GM23338 (cell line): Measurements from ENCODE around the gene NLGN1. TPM values are rescaled to one million over a fixed set of nuclear protein-coding genes. Genes with fewer than 3 reads are reported as not detected.

Experiments
- ATAC-seq: fragments of 200-7000 bp; cut with Tn5 transposase; 3 replicates; pipeline ENCODE4 v1.9.1; 2020
- DNase-seq: peaks from one replicate; pipeline ENCODE4 v3.0.0-alpha.2; 2015; ENCODE audit warnings: low spot score
- H2AFZ ChIP-seq: fragments of 200-600 bp; sonication (generic); 2 replicates; pipeline ENCODE4 v1.8.0; 2016; ENCODE audit warnings: antibody characterized with exemption, mild to moderate bottlenecking, moderate library complexity
- H3F3A ChIP-seq: fragments of 200-600 bp; sonication (generic); replicated peaks from 2 replicates; pipeline ENCODE4 v1.8.0; 2017; ENCODE audit warnings: antibody characterized with exemption, mixed run types, low read depth
- H3K27ac ChIP-seq: fragments of 200-600 bp; sonication (generic); 2 replicates; pipeline ENCODE4 v1.6.1; 2016; ENCODE audit warnings: low read depth
- H3K27me3 ChIP-seq: fragments of 200-600 bp; sonication (generic); 2 replicates; pipeline ENCODE4 v1.8.0; 2016; ENCODE audit warnings: mild to moderate bottlenecking, mixed run types, moderate library complexity; ENCODE audit not compliant: insufficient read depth
- H3K36me3 ChIP-seq: fragments of 200-600 bp; sonication (generic); 2 replicates; pipeline ENCODE4 v1.8.0; 2016; ENCODE audit warnings: mild to moderate bottlenecking; ENCODE audit not compliant: insufficient read depth
- H3K4me1 ChIP-seq: fragments of 200-600 bp; sonication (generic); 2 replicates; pipeline ENCODE4 v1.8.0; 2016; ENCODE audit warnings: mild to moderate bottlenecking, moderate library complexity; ENCODE audit not compliant: insufficient read depth
- H3K4me2 ChIP-seq: fragments of 200-600 bp; sonication (generic); 2 replicates; pipeline ENCODE4 v1.7.1; 2017; ENCODE audit warnings: mixed run types
- H3K4me3 ChIP-seq: fragments of 200-600 bp; sonication (generic); 2 replicates; pipeline ENCODE4 v1.6.1; 2016; ENCODE audit warnings: mixed run types
- H3K79me2 ChIP-seq: fragments of 200-600 bp; sonication (generic); replicated peaks from 2 replicates; pipeline ENCODE4 v1.8.0; 2017; ENCODE audit warnings: mild to moderate bottlenecking; ENCODE audit not compliant: insufficient read depth
- H3K9me2 ChIP-seq: fragments of 200-600 bp; sonication (generic); 2 replicates; pipeline ENCODE4 v1.8.0; 2017; ENCODE audit not compliant: insufficient read depth
- H4K20me1 ChIP-seq: fragments of 200-600 bp; sonication (generic); replicated peaks from 2 replicates; pipeline ENCODE4 v1.8.0; 2017; ENCODE audit warnings: mild to moderate bottlenecking; ENCODE audit not compliant: insufficient read depth
- H3K27ac Mint-ChIP-seq: 2 replicates; pipeline ENCODE4 v1.8.0; 2020; ENCODE audit warnings: inconsistent platforms, mild to moderate bottlenecking, moderate library complexity, mixed read lengths
- H3K27me3 Mint-ChIP-seq: 3 replicates; pipeline ENCODE4 v1.8.0; 2022; ENCODE audit warnings: low read depth, mild to moderate bottlenecking, moderate library complexity, mixed read lengths, inconsistent platforms; ENCODE audit not compliant: insufficient read depth, poor library complexity
- H3K36me3 Mint-ChIP-seq: 3 replicates; pipeline ENCODE4 v1.8.0; 2021; ENCODE audit warnings: low read depth, mild to moderate bottlenecking, inconsistent platforms, moderate library complexity, mixed read lengths
- H3K4me1 Mint-ChIP-seq: 3 replicates; pipeline ENCODE4 v1.8.0; 2020; ENCODE audit warnings: mild to moderate bottlenecking, inconsistent platforms, mixed read lengths
- H3K4me3 Mint-ChIP-seq: 3 replicates; pipeline ENCODE4 v1.8.0; 2021; ENCODE audit warnings: moderate library complexity, mild to moderate bottlenecking, inconsistent platforms, mixed read lengths
- H3K9me3 Mint-ChIP-seq: 3 replicates; pipeline ENCODE4 v1.8.0; 2020; ENCODE audit warnings: moderate library complexity, mild to moderate bottlenecking, inconsistent platforms, mixed read lengths
- CREB1 ChIP-seq: fragments of 250-450 bp; sonication (Bioruptor Pico); IDR thresholded peaks from 2 replicates; pipeline ENCODE4 v1.5.0; 2020; ENCODE audit warnings: low read depth, mild to moderate bottlenecking, moderate library complexity
- CTCF ChIP-seq, 2 experiments: fragments of 200-600 bp in 1 of 2; sonication (generic) in 1 of 2; conservative IDR thresholded peaks; 2 replicates each; pipeline versions ENCODE4 v1.5.1 to v1.6.1; 2016 to 2017; ENCODE audit warnings: antibody characterized with exemption in 2 of 2, low read depth in 2 of 2, mild to moderate bottlenecking in 2 of 2, moderate library complexity in 1 of 2
- EZH2 ChIP-seq: fragments of 200-600 bp; sonication (generic); IDR thresholded peaks from one replicate; pipeline ENCODE4 v1.8.0; 2017; ENCODE audit warnings: antibody characterized with exemption, mild to moderate bottlenecking, low read depth; ENCODE audit not compliant: unreplicated experiment
- EZH2phosphoT487 ChIP-seq: fragments of 200-600 bp; sonication (generic); IDR thresholded peaks from one replicate; pipeline ENCODE4 v1.8.1; 2018; ENCODE audit warnings: antibody characterized with exemption; ENCODE audit not compliant: unreplicated experiment
- JUNB ChIP-seq: IDR thresholded peaks from one replicate; pipeline ENCODE4 v1.6.1; 2016; ENCODE audit warnings: antibody characterized with exemption; ENCODE audit not compliant: unreplicated experiment
- REST ChIP-seq: IDR thresholded peaks from one replicate; pipeline ENCODE4 v1.6.1; 2018; ENCODE audit warnings: antibody characterized with exemption; ENCODE audit not compliant: unreplicated experiment
- ZNF114 ChIP-seq: fragments of 250-450 bp; sonication (Bioruptor Pico); IDR thresholded peaks from 2 replicates; pipeline ENCODE4 v1.5.0; 2020; ENCODE audit warnings: mild to moderate bottlenecking, moderate library complexity
- ZNF331 ChIP-seq: fragments of 250-450 bp; sonication (Bioruptor Pico); IDR thresholded peaks from 2 replicates; pipeline ENCODE4 v1.5.0; 2020; ENCODE audit warnings: low read depth, mild to moderate bottlenecking, moderate library complexity
- polyA plus RNA-seq: library from polyadenylated mRNA; unstranded; fragments of >200 nt; fragmentation: Nextera tagmentation; extraction: Ambion mirVana; gene quantifications from 2 replicates; pipeline ENCODE4 v1.2.1, GENCODE V29; 2016
- total RNA-seq: library from RNA; depleted of rRNA; stranded (reverse); fragments of >200 nt; shearing (Covaris generic); gene quantifications from 2 replicates; pipeline ENCODE4 v1.2.3, GENCODE V29; 2014
- TF ChIP-seq, protein P1 (sequence below): fragments of 250-450 bp; sonication (Bioruptor Pico); IDR thresholded peaks from 2 replicates; pipeline ENCODE4 v1.5.0; 2020; ENCODE audit warnings: mild to moderate bottlenecking, moderate library complexity
- TF ChIP-seq, protein P2 (sequence below): IDR thresholded peaks from 2 replicates; pipeline ENCODE4 v1.6.1; 2016; ENCODE audit warnings: antibody characterized with exemption

NLGN1 gene
- total and polyA plus RNA-seq, 2 experiments from 2014 or later, result 6.5 to 18.6 TPM

DNA sequence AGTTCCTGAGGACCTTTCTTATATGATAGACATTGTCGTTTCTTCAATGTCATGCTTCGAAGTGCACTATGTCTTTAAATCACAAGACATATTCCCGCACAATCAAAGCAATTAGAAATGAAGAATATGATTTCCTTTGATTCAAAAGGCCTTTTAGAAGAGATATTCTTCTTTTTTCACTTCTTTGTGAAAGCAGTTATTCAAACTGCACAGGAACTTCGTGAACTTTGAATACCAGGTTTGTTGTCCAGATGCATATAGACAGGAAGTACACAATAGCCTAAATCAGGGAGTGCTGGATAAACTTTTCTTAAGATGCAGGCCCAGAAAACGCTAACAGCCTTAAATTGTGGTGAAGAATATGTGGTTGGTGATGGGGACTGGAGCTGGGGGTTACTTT, 870.5 kb downstream of the NLGN1 start (continued):
- TF ChIP-seq, protein P1, sequence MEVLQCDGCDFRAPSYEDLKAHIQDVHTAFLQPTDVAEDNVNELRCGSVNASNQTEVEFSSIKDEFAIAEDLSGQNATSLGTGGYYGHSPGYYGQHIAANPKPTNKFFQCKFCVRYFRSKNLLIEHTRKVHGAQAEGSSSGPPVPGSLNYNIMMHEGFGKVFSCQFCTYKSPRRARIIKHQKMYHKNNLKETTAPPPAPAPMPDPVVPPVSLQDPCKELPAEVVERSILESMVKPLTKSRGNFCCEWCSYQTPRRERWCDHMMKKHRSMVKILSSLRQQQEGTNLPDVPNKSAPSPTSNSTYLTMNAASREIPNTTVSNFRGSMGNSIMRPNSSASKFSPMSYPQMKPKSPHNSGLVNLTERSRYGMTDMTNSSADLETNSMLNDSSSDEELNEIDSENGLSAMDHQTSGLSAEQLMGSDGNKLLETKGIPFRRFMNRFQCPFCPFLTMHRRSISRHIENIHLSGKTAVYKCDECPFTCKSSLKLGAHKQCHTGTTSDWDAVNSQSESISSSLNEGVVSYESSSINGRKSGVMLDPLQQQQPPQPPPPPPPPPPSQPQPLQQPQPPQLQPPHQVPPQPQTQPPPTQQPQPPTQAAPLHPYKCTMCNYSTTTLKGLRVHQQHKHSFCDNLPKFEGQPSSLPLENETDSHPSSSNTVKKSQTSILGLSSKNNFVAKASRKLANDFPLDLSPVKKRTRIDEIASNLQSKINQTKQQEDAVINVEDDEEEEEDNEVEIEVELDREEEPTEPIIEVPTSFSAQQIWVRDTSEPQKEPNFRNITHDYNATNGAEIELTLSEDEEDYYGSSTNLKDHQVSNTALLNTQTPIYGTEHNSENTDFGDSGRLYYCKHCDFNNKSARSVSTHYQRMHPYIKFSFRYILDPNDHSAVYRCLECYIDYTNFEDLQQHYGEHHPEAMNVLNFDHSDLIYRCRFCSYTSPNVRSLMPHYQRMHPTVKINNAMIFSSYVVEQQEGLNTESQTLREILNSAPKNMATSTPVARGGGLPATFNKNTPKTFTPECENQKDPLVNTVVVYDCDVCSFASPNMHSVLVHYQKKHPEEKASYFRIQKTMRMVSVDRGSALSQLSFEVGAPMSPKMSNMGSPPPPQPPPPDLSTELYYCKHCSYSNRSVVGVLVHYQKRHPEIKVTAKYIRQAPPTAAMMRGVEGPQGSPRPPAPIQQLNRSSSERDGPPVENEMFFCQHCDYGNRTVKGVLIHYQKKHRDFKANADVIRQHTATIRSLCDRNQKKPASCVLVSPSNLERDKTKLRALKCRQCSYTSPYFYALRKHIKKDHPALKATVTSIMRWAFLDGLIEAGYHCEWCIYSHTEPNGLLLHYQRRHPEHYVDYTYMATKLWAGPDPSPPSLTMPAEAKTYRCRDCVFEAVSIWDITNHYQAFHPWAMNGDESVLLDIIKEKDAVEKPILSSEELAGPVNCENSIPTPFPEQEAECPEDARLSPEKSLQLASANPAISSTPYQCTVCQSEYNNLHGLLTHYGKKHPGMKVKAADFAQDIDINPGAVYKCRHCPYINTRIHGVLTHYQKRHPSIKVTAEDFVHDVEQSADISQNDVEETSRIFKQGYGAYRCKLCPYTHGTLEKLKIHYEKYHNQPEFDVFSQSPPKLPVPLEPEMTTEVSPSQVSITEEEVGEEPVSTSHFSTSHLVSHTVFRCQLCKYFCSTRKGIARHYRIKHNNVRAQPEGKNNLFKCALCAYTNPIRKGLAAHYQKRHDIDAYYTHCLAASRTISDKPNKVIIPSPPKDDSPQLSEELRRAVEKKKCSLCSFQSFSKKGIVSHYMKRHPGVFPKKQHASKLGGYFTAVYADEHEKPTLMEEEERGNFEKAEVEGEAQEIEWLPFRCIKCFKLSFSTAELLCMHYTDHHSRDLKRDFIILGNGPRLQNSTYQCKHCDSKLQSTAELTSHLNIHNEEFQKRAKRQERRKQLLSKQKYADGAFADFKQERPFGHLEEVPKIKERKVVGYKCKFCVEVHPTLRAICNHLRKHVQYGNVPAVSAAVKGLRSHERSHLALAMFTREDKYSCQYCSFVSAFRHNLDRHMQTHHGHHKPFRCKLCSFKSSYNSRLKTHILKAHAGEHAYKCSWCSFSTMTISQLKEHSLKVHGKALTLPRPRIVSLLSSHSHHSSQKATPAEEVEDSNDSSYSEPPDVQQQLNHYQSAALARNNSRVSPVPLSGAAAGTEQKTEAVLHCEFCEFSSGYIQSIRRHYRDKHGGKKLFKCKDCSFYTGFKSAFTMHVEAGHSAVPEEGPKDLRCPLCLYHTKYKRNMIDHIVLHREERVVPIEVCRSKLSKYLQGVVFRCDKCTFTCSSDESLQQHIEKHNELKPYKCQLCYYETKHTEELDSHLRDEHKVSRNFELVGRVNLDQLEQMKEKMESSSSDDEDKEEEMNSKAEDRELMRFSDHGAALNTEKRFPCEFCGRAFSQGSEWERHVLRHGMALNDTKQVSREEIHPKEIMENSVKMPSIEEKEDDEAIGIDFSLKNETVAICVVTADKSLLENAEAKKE (CRISPR knock-in tag), result no peak
- no peak for TF ChIP-seq REST
- no peak for TF ChIP-seq EZH2phosphoT487
- TF ChIP-seq JUNB, result no peak
- no peak for TF ChIP-seq EZH2

- peaks cover 3% of the 10 kb centered on the region; the same call in 1 of the 2 replicates for H3K9me2 ChIP-seq
- Mint-ChIP-seq H3K9me3 (no peaks in the 10 kb centered on the region; the same call in 2 of the 3 replicates), H3K27ac (no peak overlapping the region; the same call in 1 of the 2 replicates), H3K36me3 (no peaks in the 10 kb centered on the region), H3K27me3 (no peaks in the 10 kb centered on the region), H3K4me3 (no peak overlapping the region), H3K4me1 (no peaks in the 10 kb centered on the region)
- H3K4me1 ChIP-seq, result no peaks in the 10 kb centered on the region
- DNase-seq, result no peak
- H3K79me2 ChIP-seq, result no peaks in the 10 kb centered on the region
- no peak overlapping the region for H3K27ac ChIP-seq
- H3F3A ChIP-seq, result no peaks in the 10 kb centered on the region
- no peaks in the 10 kb centered on the region for H3K36me3 ChIP-seq
- H3K4me3 ChIP-seq, result no peak overlapping the region
- no peak for ATAC-seq
- H3K27me3 ChIP-seq, result no peaks in the 10 kb centered on the region
- no peak overlapping the region for H3K4me2 ChIP-seq
- H4K20me1 ChIP-seq, result no peaks in the 10 kb centered on the region
- H2AFZ ChIP-seq, result no peak overlapping the region
- TF ChIP-seq CTCF (conservative IDR thresholded peaks at IDR 0.05; ENCODE audit: low read depth in 2 of 2), result no peak
- no peak for TF ChIP-seq ZNF114
- TF ChIP-seq JUNB, result no peak
- no peak for TF ChIP-seq CREB1 (CRISPR knock-in tag)
- TF ChIP-seq EZH2phosphoT487, result no peak
- TF ChIP-seq ZNF331 (CRISPR knock-in tag), result no peak
- TF ChIP-seq, protein P2, sequence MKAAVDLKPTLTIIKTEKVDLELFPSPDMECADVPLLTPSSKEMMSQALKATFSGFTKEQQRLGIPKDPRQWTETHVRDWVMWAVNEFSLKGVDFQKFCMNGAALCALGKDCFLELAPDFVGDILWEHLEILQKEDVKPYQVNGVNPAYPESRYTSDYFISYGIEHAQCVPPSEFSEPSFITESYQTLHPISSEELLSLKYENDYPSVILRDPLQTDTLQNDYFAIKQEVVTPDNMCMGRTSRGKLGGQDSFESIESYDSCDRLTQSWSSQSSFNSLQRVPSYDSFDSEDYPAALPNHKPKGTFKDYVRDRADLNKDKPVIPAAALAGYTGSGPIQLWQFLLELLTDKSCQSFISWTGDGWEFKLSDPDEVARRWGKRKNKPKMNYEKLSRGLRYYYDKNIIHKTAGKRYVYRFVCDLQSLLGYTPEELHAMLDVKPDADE, result no peak
Measured at GRCh38 chr3:174268586-174268985, 871.0 kb downstream of the NLGN1 start.
